ENCODE data around the gene HHAT.

The HHAT gene

GRCh38 chr1:210441028-210441427 is 112.3 kb downstream of the HHAT start:
- DNase-seq (ENCODE audit: low spot score), result no peak

DNA sequence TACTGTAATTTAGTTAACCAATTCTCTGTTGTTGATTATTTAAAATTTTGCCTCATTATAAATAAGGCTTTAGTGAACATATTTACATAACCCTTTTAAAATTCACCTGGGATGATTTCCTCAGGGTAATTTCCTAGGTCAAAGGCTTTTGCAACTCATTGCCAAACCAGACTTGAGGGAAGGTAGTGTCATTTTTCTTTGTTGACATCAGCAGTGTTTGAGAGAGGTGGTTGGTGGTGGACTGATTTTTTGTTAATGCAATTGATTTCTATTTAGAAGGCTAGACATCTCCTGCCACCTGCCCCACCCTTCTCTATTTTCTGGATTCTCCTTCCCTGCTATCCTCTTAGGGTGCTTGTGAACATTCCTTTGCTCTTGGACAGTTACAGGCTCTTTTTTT is 116.8 kb downstream of the HHAT start:
- no peak for DNase-seq (ENCODE audit: low spot score)

DNA sequence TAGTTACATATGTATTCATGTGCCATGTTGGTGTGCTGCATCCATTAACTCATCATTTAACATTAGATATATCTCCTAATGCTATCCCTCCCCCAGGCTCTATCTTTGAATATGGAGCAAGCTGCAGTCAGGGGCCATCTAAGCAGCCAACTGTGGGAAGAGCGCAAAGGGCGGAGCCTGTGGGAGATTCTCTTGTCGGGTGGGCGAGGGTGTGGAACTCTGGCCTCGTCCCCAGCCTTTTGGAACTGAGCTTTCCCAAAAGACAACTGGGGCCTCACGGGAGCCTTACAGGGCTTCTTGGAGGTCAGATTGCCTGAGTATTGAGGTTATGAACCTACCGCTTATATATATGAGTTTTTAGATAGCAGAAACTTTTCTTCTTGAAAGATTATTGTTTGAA is 117.2 kb downstream of the HHAT start:
- no peak for DNase-seq (ENCODE audit: low spot score)

- no peak for DNase-seq (ENCODE audit: low spot score)
Measured at GRCh38 chr1:210446479-210446878, 117.8 kb downstream of the HHAT start.

GRCh38 chr1:210447456-210448057 is 118.9 kb downstream of the HHAT start:
- DNase-seq (ENCODE audit: low spot score), result no peak

DNA sequence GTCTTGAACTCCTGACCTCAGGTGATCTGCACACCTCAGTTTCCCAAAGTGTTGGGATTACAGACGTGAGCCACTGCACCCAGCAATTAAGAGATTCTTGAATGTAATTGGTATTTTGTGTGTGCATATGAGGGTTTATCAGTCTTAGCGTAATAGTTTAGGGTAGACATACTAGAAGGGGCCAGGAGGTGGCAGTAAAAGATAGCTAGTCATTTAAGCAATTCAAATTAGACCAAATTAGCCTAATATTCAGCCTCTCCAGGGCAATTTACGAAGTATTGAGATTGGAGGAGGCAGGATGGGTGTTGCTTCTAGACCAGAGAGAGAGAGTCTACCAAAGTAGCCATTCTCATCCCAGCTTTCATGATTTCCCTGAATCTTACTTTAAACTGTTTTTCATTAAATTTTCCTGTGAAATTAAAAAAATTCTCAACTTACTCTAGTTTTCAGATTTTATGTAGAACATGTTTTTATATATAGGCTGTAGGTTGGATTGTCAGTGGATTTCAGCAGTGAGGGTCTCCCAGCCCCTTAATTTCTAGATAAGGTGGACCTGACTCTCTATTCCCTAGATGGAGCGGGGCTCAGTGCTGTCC is 119.7 kb downstream of the HHAT start:
- peak; percentile 13 for DNase-seq (ENCODE audit: low spot score)

- no peak for DNase-seq (ENCODE audit: low spot score)
Measured at GRCh38 chr1:210455840-210456603, 127.3 kb downstream of the HHAT start.

DNA sequence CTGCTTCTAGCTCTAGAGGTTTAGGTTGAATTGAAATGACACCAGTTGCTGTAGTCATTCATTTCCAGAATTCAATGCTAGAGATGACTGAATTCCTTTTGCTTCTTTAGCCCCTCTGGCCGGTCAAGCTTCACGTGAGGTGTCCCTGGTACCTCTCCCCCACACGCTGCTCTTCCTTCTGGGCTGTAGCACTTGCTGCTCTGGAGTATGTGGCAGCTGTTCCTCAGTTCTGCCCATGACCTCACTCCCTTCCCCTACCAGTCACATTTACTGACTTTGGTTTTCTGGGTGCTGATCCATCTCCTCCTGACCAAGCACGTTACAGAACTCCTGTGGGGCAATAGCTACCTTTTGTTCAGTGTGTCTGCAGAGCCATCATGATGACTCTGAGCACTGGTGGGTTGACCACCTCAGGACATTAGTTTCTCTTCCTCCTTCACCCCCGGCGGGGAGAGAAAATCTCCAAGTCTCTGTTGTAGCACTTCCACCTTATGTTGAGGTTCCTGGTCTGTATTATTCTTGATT is 128.1 kb downstream of the HHAT start:
- DNase-seq (ENCODE audit: low spot score), result no peak

DNA sequence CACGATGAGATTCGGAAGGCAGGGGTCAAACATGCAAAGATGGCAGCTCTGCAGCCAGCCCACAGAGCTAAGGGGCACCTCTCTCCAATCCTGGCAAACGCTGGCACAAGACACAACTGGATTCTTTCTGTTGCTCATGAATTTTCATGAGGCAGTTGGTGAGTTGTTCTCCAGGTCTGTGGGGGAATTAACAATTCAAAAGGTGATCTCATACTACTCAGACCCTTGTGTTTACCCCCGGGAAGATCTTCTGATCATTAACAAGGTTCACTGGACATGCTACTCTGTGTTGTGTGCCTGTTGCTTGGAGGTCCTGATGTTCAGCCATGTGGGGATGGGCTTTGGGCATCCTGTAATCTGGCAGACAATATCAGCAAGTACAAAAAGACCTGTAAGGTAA is 128.9 kb downstream of the HHAT start:
- DNase-seq (ENCODE audit: low spot score), result no peak

- DNase-seq (ENCODE audit: low spot score), result no peak
Measured at GRCh38 chr1:210464519-210465039, 135.9 kb downstream of the HHAT start.

DNA sequence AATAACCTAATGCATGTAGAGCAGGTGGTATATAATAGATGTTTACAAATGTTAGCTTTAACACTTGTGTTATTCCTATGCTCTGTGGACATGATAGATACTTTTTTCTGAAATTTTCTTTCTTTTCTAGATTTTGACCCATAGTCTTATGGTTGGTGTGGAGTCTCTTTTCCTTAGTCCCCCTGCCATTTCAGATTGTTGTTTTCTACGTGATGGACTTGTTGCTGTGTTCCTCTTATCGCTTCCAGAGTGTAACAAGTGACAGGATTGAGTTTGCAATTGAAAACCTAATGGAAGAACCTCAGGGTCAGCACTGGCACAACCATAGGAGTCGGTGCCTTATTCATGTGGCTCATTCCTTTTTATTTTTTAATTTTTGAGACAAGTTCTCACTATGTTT is 136.4 kb downstream of the HHAT start:
- DNase-seq (ENCODE audit: low spot score), result no peak

- no peak for DNase-seq (ENCODE audit: low spot score)
Measured at GRCh38 chr1:210467440-210468043, 138.8 kb downstream of the HHAT start.

DNA sequence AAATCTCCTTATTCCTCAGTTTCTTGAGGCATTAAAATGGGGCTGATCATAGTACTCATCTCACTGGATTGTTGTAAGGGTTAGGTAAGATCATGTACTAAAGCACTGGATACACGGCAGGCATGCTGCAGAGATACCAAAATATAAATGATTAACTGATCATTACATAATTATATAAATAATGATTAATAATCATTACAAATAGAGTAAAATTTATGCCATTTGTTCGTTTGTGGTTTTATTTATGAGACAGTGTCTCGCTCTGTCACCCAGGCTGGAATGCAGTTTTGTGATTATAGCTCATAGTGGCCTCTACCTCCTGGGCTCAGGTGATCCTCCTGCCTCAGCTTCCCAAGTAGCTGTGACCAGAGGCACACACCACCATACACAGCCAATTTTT is 140.7 kb downstream of the HHAT start:
- no peak for DNase-seq (ENCODE audit: low spot score)

DNA sequence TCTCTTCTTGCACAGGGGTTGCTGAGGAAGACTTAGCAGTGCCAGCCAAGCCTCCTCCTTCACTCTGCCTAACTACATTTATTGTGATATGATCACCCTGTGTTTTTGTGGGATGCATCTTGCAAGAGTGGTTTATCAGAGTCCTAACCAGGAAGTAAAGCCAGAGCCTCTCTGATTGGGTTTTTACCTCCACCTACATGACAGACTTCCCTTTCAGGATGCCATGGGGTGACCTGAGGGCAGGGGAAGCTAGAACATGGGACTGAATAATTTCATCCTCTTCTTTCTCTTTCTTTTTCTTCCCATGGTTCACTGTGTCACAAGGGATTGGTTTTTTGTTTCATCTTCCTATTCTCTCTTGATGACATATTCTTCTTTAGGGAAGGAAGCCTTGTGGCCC is 146.6 kb downstream of the HHAT start:
- DNase-seq (ENCODE audit: low spot score), result no peak

DNA sequence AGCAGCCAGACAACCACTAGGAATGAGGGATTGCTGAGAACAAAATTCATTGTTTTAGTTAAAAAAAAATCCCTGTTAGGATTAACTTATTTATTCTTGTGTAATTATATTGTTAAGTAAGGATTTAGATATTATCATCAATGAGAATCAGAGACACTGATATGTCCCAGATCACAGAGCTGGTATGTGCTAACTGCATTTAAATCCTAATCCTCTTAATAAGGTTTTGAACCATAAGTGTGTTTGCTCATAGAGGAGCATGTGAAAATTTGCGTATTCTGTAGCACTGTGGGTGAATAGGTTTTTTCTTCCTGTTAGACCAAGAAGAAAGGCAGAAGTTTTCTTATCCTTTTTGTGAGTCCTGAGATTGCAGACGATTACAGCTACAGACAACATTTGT is 147.1 kb downstream of the HHAT start:
- no peak for DNase-seq (ENCODE audit: low spot score)

- DNase-seq (ENCODE audit: low spot score), result no peak
Measured at GRCh38 chr1:210476730-210477129, 148.0 kb downstream of the HHAT start.

DNA sequence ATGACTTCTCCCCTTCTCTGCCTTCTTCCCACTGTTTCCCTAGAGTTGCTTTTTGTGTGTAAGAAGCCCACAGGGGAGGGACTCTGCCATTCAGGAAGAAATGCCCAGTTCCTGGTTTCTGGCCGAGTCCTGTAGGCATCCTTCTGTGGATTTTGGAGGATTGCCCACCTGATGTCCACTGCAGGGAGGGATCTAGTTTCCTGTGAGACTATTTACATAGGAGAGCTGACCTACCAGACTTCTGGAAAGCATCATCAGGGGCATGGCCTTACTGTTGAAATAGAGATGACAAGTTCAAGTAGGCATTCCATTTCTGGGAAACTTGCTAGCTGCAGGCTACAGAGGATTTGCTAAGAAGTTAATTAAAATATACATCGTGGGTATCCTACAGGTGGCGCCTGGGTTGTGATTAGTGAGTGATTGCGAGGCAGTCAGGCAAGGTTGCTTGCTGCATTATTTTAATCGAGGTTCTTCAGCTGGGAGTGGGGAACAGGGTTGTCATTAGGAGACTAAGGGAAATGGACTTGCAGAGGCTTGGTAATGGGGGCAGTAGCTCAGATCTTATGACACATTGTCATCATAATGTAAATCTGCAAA is 148.7 kb downstream of the HHAT start:
- no peak for DNase-seq (ENCODE audit: low spot score)

GRCh38 chr1:210478820-210479219 is 150.1 kb downstream of the HHAT start:
- DNase-seq (ENCODE audit: low spot score), result no peak

DNA sequence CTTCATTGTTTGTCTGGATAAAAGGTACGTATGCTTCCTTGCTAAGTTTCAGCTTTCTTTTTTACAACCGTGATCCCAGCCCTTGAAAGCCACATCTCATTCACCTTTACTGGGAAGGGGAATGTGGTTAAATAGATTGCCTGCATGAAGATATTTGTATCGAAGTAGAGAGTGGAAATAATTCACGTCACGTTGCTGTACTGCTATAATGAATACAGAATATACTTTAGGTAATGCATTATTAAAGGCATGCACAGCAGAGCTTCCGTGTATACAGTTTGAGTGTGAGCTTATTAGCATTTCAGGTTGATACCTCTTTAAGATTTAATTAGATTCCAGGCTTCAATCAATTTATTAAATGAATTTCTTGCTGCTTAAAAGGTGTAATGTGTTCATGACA is 153.8 kb downstream of the HHAT start:
- DNase-seq (ENCODE audit: low spot score), result no peak

GRCh38 chr1:210482945-210483617 is 154.4 kb downstream of the HHAT start:
- no peak for DNase-seq (ENCODE audit: low spot score)

DNA sequence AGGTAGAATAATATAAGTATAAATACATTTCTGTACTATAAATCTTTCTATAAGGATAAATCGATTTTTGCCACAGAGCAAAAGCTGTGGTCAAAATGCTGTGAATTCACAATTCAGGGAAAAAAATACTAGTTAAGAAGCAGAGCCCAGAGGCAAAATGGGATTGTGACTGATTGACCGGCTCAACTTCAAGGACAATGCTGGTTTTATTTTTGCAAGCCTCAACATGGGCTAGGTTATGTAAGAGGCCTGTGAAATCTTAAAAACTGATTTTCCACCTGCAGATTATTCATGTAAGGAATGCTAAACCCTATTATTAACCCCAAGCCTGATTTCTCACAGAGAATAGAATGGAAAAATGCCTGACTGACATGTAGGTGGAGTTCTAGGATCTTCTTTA is 155.1 kb downstream of the HHAT start:
- no peak for DNase-seq (ENCODE audit: low spot score)

- no peak for DNase-seq (ENCODE audit: low spot score)
Measured at GRCh38 chr1:210487021-210487420, 158.3 kb downstream of the HHAT start.

Data from germinal center (tissue), 1 donor.